HT1080 (cell line): ENCODE measurements around the gene CACTIN. TPM values are rescaled to one million over a fixed set of nuclear protein-coding genes. Genes with fewer than 3 reads are reported as not detected.
"Not testable (repeated sequence)": the region's sequence is repeated elsewhere in the genome, so short reads cannot be mapped to it uniquely, and the experiment has no call there.

ENCODE experiments used
- DNase-seq: peaks from one replicate; pipeline ENCODE4 v3.0.0-alpha.2; 2015; ENCODE audit warnings: low read depth
- small RNA-seq: library from RNA; depleted of rRNA; stranded (forward); fragments of <200 nt; gene quantifications from one replicate; pipeline ENCODE3, GENCODE V24; 2014
- total RNA-seq: library from RNA; depleted of rRNA; stranded (reverse); fragments of >200 nt; shearing (Covaris generic); gene quantifications from 2 replicates; pipeline ENCODE4 v1.2.3, GENCODE V29; 2014; rRNA removed

The CACTIN gene
- total RNA-seq, 1 experiment from 2014 or later, result 27.8 TPM

- DNase-seq, result no peak
These were observed 53.3 kb downstream of the CACTIN start for GRCh38 chr19:3573162-3573857.

DNA sequence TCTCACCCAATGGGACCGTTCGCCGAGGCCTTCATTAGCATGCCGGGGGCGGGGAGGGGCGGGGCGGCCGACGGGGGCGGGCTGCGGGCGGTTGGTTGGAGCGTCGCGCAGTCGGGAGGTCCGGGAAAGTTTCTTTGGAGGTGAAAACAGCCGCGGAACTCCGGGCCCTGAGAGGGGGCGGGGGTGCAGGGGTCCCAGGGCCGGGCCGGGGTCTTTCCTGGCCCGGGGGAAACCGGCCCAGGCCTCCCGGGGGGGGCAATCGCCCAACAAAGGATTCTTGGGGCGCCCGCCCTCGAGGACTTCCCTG lies 53.8 kb downstream of the CACTIN start, which contains the start of gene HMG20B:
Gene HMG20B (plus strand): TSS at position 90 of the 307 bp plus-strand sequence. CDS start 366 bp downstream, outside the sequence.
- no peak for DNase-seq

- peak; percentile 100 for DNase-seq
These were observed 54.3 kb downstream of the CACTIN start for GRCh38 chr19:3572132-3572854.

DNA sequence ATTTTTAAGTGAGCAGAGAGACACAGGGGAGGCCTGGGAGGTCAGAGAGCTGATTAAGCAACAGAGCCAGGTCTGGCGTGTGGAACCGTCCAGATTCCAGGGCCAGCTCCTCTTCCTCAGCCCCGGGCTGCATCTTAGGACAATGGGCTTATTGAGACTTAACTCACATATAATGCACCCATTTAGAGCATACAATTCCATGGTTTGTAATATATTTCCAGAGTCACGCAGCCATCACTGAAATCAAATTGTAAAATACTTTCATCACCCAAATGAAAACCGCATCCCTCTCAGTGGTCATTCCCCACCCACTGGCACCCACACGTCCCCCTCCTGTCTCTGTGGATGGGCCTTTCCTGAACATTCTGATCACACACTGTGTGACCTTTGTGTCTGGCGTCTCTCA lies 56.0 kb downstream of the CACTIN start:
- DNase-seq, result no peak

DNA sequence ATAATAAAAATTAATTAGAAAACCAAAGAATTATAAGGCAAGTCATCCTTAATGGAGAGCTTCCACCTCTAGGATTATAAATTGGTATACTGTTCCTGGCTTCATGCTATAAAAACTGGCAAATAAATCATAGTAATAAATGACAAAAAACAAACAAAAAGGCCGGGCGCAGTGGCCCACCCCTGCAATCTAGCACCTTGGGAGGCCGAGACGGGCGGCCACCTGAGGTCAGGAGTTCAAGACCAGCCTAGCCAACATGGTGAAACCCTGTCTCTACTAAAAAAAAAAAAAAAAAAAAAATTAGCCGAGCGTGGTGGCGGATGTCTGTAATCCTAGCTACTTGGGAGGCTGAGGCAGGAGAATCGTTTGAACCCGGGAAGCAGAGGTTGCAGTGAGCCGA lies 56.5 kb downstream of the CACTIN start:
- DNase-seq, result not testable (repeated sequence)

DNA sequence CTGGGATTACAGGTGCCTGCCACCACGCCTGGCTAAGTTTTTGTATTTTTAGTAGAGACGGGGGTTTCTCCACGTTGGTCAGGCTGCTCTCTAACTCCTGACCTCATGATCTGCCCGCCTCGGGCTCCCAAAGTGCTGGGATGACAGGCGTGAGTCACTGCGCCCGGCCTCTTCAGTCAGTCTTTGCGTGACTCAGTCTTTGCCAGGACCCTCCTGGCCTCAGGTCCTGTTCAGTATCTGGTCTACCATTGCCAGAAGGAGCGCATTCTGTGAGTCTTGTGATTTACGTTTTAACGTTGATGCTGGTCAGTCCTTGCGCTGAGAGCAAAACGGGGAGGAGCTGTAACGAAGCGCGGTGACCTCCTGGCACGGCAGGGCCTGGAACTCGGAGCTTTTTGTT lies 61.5 kb downstream of the CACTIN start:
- DNase-seq, result peak; percentile 92

DNA sequence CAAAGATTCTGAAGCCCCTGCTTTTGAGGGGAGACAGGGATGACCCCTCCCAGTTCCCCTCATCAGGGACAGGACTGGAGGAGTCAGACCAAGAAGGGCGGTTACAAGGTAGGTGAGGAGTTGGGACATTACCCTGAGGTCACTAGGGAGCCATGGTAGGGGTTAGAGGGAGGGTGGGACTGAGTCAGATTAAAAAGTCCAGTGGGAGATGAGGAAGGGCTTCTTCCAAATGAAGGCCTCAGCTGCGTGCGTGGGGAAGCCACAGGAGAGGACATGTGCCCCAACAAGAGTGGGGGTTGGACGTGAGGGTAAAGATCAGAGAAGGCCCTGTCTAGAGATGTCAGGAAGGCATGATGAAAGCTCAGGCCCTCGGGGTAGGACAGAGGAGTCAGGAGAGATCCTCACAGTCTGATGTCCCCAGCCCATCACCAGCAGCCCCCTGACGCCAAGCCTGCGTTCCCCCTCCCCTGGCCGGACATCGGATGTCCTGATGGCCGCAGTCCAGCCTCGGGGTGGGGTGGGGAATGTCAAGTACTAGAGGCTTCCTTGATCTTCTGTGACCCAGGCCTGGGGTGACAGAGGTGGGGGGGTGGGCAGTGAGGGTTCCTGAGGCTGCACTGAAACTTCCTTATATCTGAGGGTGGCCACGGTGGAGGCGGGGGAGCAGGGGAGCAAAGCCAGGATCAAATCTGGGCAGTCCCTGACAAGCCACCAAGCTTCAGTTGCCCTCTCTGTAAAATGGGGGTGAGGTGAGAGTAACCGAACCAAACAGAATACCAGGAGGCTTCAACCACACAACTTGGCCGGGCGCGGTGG lies 62.7 kb downstream of the CACTIN start:
- no peak for DNase-seq

Small RNA genes within 50 kb of the gene (small RNA-seq; reads per million reads assigned to genes)
- gene AC005786.1, result not detected

Other genes with a start within 250 kb of the CACTIN start
- gene SMIM24, start 146.3 kb downstream of the CACTIN start, total RNA-seq, result not detected in 2 replicates
- gene SMIM44, start 143.3 kb downstream of the CACTIN start, total RNA-seq, result not detected in 2 replicates
- gene DOHH, start 126.1 kb downstream of the CACTIN start, total RNA-seq, result 37.0 and 45.3 TPM in 2 replicates
- 60.9 and 73.5 TPM in 2 replicates for gene FZR1, start 120.5 kb downstream of the CACTIN start, total RNA-seq
- 0.60 TPM in 1 of 2 replicates, not detected in the other for gene TEKTIP1, start 87.6 kb downstream of the CACTIN start, total RNA-seq
- 109 and 132 TPM in 2 replicates for gene MFSD12, start 69.2 kb downstream of the CACTIN start, total RNA-seq
- gene HMG20B, start 53.8 kb downstream of the CACTIN start, total RNA-seq, result 57.1 and 69.3 TPM in 2 replicates
- gene GIPC3, start 41.3 kb downstream of the CACTIN start, total RNA-seq, result 0.02 and 0.03 TPM in 2 replicates
- gene TBXA2R, start 19.9 kb downstream of the CACTIN start, total RNA-seq, result 0.40 and 0.96 TPM in 2 replicates
- gene PIP5K1C, start 73.7 kb upstream of the CACTIN start, total RNA-seq, result 8.9 and 15.5 TPM in 2 replicates
- gene TJP3, start 81.6 kb upstream of the CACTIN start, total RNA-seq, result 0.03 TPM in 1 of 2 replicates, not detected in the other
- 16.9 and 19.3 TPM in 2 replicates for gene APBA3, start 134.9 kb upstream of the CACTIN start, total RNA-seq
- 50.0 and 107 TPM in 2 replicates for gene MRPL54, start 135.9 kb upstream of the CACTIN start, total RNA-seq
- gene RAX2, start 145.4 kb upstream of the CACTIN start, total RNA-seq, result not detected in 2 replicates
- gene MATK, start 159.6 kb upstream of the CACTIN start, total RNA-seq, result not detected in 2 replicates
- gene ZFR2, start 242.2 kb upstream of the CACTIN start, total RNA-seq, result not detected in 2 replicates